ENCODE results near the gene KRTAP5-6.

KRTAP5-6 gene

DNA sequence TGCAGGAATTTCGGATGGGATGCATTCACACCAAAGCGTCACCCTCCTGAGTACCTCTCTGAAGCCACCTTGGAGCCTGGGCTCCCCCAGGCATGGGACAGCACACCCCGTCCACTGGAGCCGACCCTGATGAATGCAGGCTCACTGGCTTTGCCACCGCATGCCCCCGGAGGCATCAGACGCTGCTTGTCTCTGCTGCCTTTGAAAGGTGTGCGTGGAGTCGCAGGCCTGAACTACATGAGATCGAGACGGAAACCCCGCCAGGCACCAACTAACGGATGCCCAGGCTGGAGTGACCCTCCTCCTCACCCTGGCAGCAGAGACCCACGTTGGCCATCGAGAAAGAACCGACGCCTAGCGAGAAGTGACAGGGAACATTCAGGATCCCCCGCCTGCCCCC, 45.0 kb upstream of the KRTAP5-6 start:
- TF ChIP-seq CTCF (IDR thresholded peaks at IDR 0.05; ENCODE audit: low read length) (no peak), EZH2 (IDR thresholded peaks at IDR 0.05; ENCODE audit: borderline replicate concordance, low read length) (no peak)
- Histone ChIP-seq H3K27me3 (ENCODE audit: insufficient read depth, low read length) (peaks cover 6% of the 10 kb centered on the region; the same call in 1 of the 2 replicates), H3K9me2 (ENCODE audit: low read depth, low read length) (no peaks in the 10 kb centered on the region), H3K4me2 (ENCODE audit: low read length) (no peak overlapping the region), H3K9ac (ENCODE audit: low read length) (no peak overlapping the region), H3K36me3 (ENCODE audit: insufficient read depth, low read length) (no peaks in the 10 kb centered on the region), H3K27ac (ENCODE audit: low read depth, low read length, poor library complexity, severe bottlenecking) (no peak overlapping the region), H3K79me2 (ENCODE audit: insufficient read depth, low read length) (no peaks in the 10 kb centered on the region), H3F3A (ENCODE audit: insufficient read depth, low read length) (no peaks in the 10 kb centered on the region), H3K9me3 (ENCODE audit: low read length) (no peaks in the 10 kb centered on the region), H2AFZ (ENCODE audit: low read length) (no peak overlapping the region), H3K4me3 (ENCODE audit: low read depth, low read length, poor library complexity, severe bottlenecking) (no peak overlapping the region), H4K20me1 (ENCODE audit: insufficient read depth, low read length) (no peaks in the 10 kb centered on the region), H3K4me1 (ENCODE audit: insufficient read depth, low read length, severe bottlenecking) (no peaks in the 10 kb centered on the region)

- Histone ChIP-seq H3K79me2 (ENCODE audit: insufficient read depth, low read length) (no peaks in the 10 kb centered on the region), H3K9me3 (ENCODE audit: low read length) (no peaks in the 10 kb centered on the region), H3K4me2 (ENCODE audit: low read length) (no peak overlapping the region), H3K27ac (ENCODE audit: low read depth, low read length, poor library complexity, severe bottlenecking) (no peak overlapping the region), H3K4me3 (ENCODE audit: low read depth, low read length, poor library complexity, severe bottlenecking) (no peak overlapping the region), H3K27me3 (ENCODE audit: insufficient read depth, low read length) (peaks cover 6% of the 10 kb centered on the region; the same call in 1 of the 2 replicates), H4K20me1 (ENCODE audit: insufficient read depth, low read length) (no peaks in the 10 kb centered on the region), H2AFZ (ENCODE audit: low read length) (no peak overlapping the region), H3K4me1 (ENCODE audit: insufficient read depth, low read length, severe bottlenecking) (no peaks in the 10 kb centered on the region), H3K36me3 (ENCODE audit: insufficient read depth, low read length) (no peaks in the 10 kb centered on the region), H3F3A (ENCODE audit: insufficient read depth, low read length) (no peaks in the 10 kb centered on the region), H3K9ac (ENCODE audit: low read length) (no peak overlapping the region), H3K9me2 (ENCODE audit: low read depth, low read length) (no peaks in the 10 kb centered on the region)
- no peak for TF ChIP-seq EZH2 (IDR thresholded peaks at IDR 0.05; ENCODE audit: borderline replicate concordance, low read length)
- no peak for TF ChIP-seq CTCF (IDR thresholded peaks at IDR 0.05; ENCODE audit: low read length)
Measured at GRCh38 chr11:1652442-1652770, 44.6 kb upstream of the KRTAP5-6 start.

GRCh38 chr11:1652771-1653540, 44.0 kb upstream of the KRTAP5-6 start:
- Histone ChIP-seq H3K27ac (ENCODE audit: low read depth, low read length, poor library complexity, severe bottlenecking) (no peak overlapping the region), H3K4me2 (ENCODE audit: low read length) (no peak overlapping the region), H3K36me3 (ENCODE audit: insufficient read depth, low read length) (no peaks in the 10 kb centered on the region), H3K9me3 (ENCODE audit: low read length) (no peaks in the 10 kb centered on the region), H3K9me2 (ENCODE audit: low read depth, low read length) (no peaks in the 10 kb centered on the region), H3K4me1 (ENCODE audit: insufficient read depth, low read length, severe bottlenecking) (no peaks in the 10 kb centered on the region), H2AFZ (ENCODE audit: low read length) (no peak overlapping the region), H3K79me2 (ENCODE audit: insufficient read depth, low read length) (no peaks in the 10 kb centered on the region), H3K4me3 (ENCODE audit: low read depth, low read length, poor library complexity, severe bottlenecking) (no peak overlapping the region), H3F3A (ENCODE audit: insufficient read depth, low read length) (no peaks in the 10 kb centered on the region), H3K9ac (ENCODE audit: low read length) (no peak overlapping the region), H3K27me3 (ENCODE audit: insufficient read depth, low read length) (peaks cover 6% of the 10 kb centered on the region; the same call in 1 of the 2 replicates), H4K20me1 (ENCODE audit: insufficient read depth, low read length) (no peaks in the 10 kb centered on the region)
- TF ChIP-seq EZH2 (IDR thresholded peaks at IDR 0.05; ENCODE audit: borderline replicate concordance, low read length) (no peak), CTCF (IDR thresholded peaks at IDR 0.05; ENCODE audit: low read length) (peak; percentile 97)
